ENCODE data around the gene TLCD1.
A peak's percentile ranks its signal among the peaks of the same experiment; 100 is the strongest.
"Not testable (repeated sequence)": the region's sequence is repeated elsewhere in the genome, so short reads cannot be mapped to it uniquely, and the experiment has no call there.

TLCD1 gene

GRCh38 chr17:28733346-28733745, 7.3 kb upstream of the TLCD1 start:
- DNase-seq (ENCODE audit: insufficient read length, low spot score) (no peak), FAIRE-seq (no peak)

GRCh38 chr17:28729950-28730330, 3.9 kb upstream of the TLCD1 start:
- no peak for FAIRE-seq
- no peak for DNase-seq (ENCODE audit: insufficient read length, low spot score)

- FAIRE-seq: peak; percentile 36
- DNase-seq (ENCODE audit: insufficient read length, low spot score): peak; percentile 93
Measured at GRCh38 chr17:28728364-28729200, 2.5 kb upstream of the TLCD1 start, which contains the start of gene NEK8. Gene NEK8, plus strand, starts transcription at chr17:28728788. Its CDS starts 26 bp downstream, at chr17:28728814.

- FAIRE-seq: peak; percentile 94
Measured at GRCh38 chr17:28726627-28727491, 826 bp upstream of the TLCD1 start.

GRCh38 chr17:28725660-28726225, 290 bp downstream of the TLCD1 start:
- DNase-seq (ENCODE audit: insufficient read length, low spot score) (peak; percentile 39), FAIRE-seq (no peak)

More at GRCh38 chr17:28726627-28727491, 826 bp upstream of the TLCD1 start:
- DNase-seq (ENCODE audit: insufficient read length, low spot score): peak; percentile 94

- DNase-seq (ENCODE audit: insufficient read length, low spot score): no peak
- no peak for FAIRE-seq
Measured at GRCh38 chr17:28725166-28725659, 820 bp downstream of the TLCD1 start.

- FAIRE-seq (no peak), DNase-seq (ENCODE audit: insufficient read length, low spot score) (no peak)
Measured at GRCh38 chr17:28724500-28725165, 1.4 kb downstream of the TLCD1 start.

- not testable (repeated sequence) for DNase-seq (ENCODE audit: insufficient read length, low spot score); FAIRE-seq
Measured at GRCh38 chr17:28723836-28724499, 2.1 kb downstream of the TLCD1 start.

- FAIRE-seq (no peak), DNase-seq (ENCODE audit: insufficient read length, low spot score) (no peak)
Measured at GRCh38 chr17:28723159-28723835, 2.7 kb downstream of the TLCD1 start.

- FAIRE-seq (no peak), DNase-seq (ENCODE audit: insufficient read length, low spot score) (no peak)
Measured at GRCh38 chr17:28722417-28723158, 3.4 kb downstream of the TLCD1 start.

GRCh38 chr17:28720997-28721329, 5.1 kb downstream of the TLCD1 start:
- not testable (repeated sequence) for DNase-seq (ENCODE audit: insufficient read length, low spot score); FAIRE-seq

- no peak for DNase-seq (ENCODE audit: insufficient read length, low spot score)
- FAIRE-seq: no peak
Measured at GRCh38 chr17:28720247-28720996, 5.6 kb downstream of the TLCD1 start.

GRCh38 chr17:28719021-28719433, 7.0 kb downstream of the TLCD1 start:
- FAIRE-seq: no peak

GRCh38 chr17:28718333-28719020, 7.6 kb downstream of the TLCD1 start:
- FAIRE-seq: no peak
- DNase-seq (ENCODE audit: insufficient read length, low spot score): no peak

More at GRCh38 chr17:28719021-28719433, 7.0 kb downstream of the TLCD1 start:
- DNase-seq (ENCODE audit: insufficient read length, low spot score): no peak

GRCh38 chr17:28717578-28718332, 8.3 kb downstream of the TLCD1 start, which contains the start of gene RAB34:
Gene RAB34, minus strand, starts transcription at chr17:28717868. Its CDS starts 602 bp downstream, at chr17:28717266.
- peak; percentile 84 for DNase-seq (ENCODE audit: insufficient read length, low spot score)
- FAIRE-seq: peak; percentile 86

- FAIRE-seq (peak; percentile 13), DNase-seq (ENCODE audit: insufficient read length, low spot score) (no peak)
Measured at GRCh38 chr17:28716740-28717577, 9.1 kb downstream of the TLCD1 start.

All from HTR-8/SVneo (cell line).